Brain microvascular endothelial cell (primary cell): ENCODE data around the gene PRKN.

Experiments used
- DNase-seq: peaks from one replicate; pipeline ENCODE4 v3.0.0-alpha.2; 2020
- H3K27ac ChIP-seq: fragments of 250-450 bp; sonication (Bioruptor Pico); 2 replicates; pipeline ENCODE4 v1.5.1; 2020; ENCODE audit warnings: mild to moderate bottlenecking, moderate library complexity
- H3K27me3 ChIP-seq: fragments of 250-450 bp; sonication (Bioruptor Pico); replicated peaks from 2 replicates; pipeline ENCODE4 v1.5.1; 2020; ENCODE audit warnings: mild to moderate bottlenecking
- H3K36me3 ChIP-seq: fragments of 250-450 bp; sonication (Bioruptor Pico); replicated peaks from 2 replicates; pipeline ENCODE4 v1.5.1; 2020; ENCODE audit warnings: mild to moderate bottlenecking
- H3K4me3 ChIP-seq: 2 replicates; pipeline ENCODE4 v1.5.1; 2011; ENCODE audit warnings: low read depth, mild to moderate bottlenecking, control low read depth, low read length, moderate library complexity
- CTCF ChIP-seq: IDR thresholded peaks from 2 replicates; pipeline ENCODE4 v1.5.1; 2011; ENCODE audit warnings: low read depth, mild to moderate bottlenecking, moderate library complexity, low read length, control low read depth, inconsistent platforms; ENCODE audit errors: missing control alignments
- in situ Hi-C: cut with HindIII; loops from 2 replicates; pipeline ENCODE4 v1.10.0; 2017; ENCODE audit warnings: low sequenced_read_pairs, low pct_ligation_motif_present

PRKN gene

GRCh38 chr6:162092816-162093502, 634.6 kb downstream of the PRKN start:
- Histone ChIP-seq H3K27ac (no peak overlapping the region), H3K4me3 (no peak overlapping the region), H3K27me3 (no peaks in the 10 kb centered on the region), H3K36me3 (no peaks in the 10 kb centered on the region)
- no peak for TF ChIP-seq CTCF
- in situ Hi-C loops: no loop called here
- no peak for DNase-seq

- TF ChIP-seq CTCF: no peak
- no peak overlapping the region for H3K4me3 ChIP-seq
- DNase-seq: peak; percentile 40
- H3K27ac ChIP-seq: no peak overlapping the region
- in situ Hi-C loops: no loop called here
- H3K36me3 ChIP-seq: no peaks in the 10 kb centered on the region
- H3K27me3 ChIP-seq: no peaks in the 10 kb centered on the region
Observed at GRCh38 chr6:162090734-162091133, 636.8 kb downstream of the PRKN start.

GRCh38 chr6:162088091-162088490, 639.5 kb downstream of the PRKN start:
- Histone ChIP-seq H3K36me3 (no peaks in the 10 kb centered on the region), H3K27ac (no peak overlapping the region), H3K4me3 (no peak overlapping the region), H3K27me3 (no peaks in the 10 kb centered on the region)
- no peak for TF ChIP-seq CTCF
- in situ Hi-C loops: no loop called here
- DNase-seq: no peak

GRCh38 chr6:162085561-162085960, 642.0 kb downstream of the PRKN start:
- no peak for TF ChIP-seq CTCF
- Histone ChIP-seq H3K27me3 (no peaks in the 10 kb centered on the region), H3K27ac (no peak overlapping the region), H3K4me3 (no peak overlapping the region), H3K36me3 (no peaks in the 10 kb centered on the region)
- DNase-seq: no peak
- in situ Hi-C loops: no loop called here

GRCh38 chr6:162082520-162082919, 645.0 kb downstream of the PRKN start:
- in situ Hi-C loops: no loop called here
- H3K4me3 ChIP-seq: no peak overlapping the region

More at GRCh38 chr6:162082520-162082919, 645.0 kb downstream of the PRKN start:
- H3K36me3 ChIP-seq: no peaks in the 10 kb centered on the region
- DNase-seq: no peak
- H3K27ac ChIP-seq: no peak overlapping the region
- no peaks in the 10 kb centered on the region for H3K27me3 ChIP-seq
- TF ChIP-seq CTCF: no peak
